ENCODE data around the gene IL25.
"Not testable (repeated sequence)": the region's sequence is repeated elsewhere in the genome, so short reads cannot be mapped to it uniquely, and the experiment has no call there.

Gene IL25

DNA sequence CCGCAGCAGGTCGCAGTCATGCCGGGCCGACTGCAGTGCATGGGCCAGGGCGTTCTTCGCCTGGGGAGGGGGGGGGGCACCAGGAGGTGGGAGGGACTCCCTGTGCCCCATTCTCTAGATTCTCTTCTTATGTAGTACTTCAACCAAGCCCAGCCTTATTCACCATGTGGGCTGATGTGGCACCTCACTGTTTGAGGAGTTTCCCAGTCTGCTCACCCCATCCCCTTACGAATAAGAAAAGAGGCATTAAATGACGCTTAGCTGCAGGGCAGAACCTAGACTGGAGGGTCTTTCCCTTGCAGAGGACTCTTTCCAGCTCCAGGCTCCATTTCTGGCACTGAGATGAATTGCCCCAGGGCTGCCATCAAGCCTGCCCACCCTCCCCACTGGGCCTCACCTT is 16.4 kb downstream of the IL25 start:
- no peak for DNase-seq (ENCODE audit: low read depth)

- no peak for DNase-seq (ENCODE audit: low read depth)
Observed at GRCh38 chr14:23389396-23389795, 16.8 kb downstream of the IL25 start.

DNA sequence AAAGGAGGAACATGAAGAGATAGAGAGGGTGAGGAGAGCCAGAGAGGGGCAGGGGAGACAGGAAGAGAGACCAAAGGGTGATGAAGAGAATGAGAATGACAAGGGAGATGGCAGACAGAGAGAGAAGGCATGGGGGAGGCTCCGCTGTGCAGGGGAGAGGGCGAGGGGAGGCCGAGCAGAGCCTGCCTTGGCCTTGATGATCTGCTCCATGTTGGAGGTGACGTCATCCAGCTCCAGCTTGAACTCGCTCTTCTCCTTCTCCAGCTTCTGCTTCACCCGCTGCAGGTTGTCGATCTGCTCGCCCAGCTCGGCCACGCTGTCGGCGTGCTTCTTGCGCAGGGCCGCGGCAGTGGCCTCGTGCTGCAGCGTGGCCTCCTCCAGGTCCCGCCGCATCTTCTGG is 17.3 kb downstream of the IL25 start:
- DNase-seq (ENCODE audit: low read depth): not testable (repeated sequence)

GRCh38 chr14:23392613-23393012 is 20.0 kb downstream of the IL25 start:
- DNase-seq (ENCODE audit: low read depth): no peak

- DNase-seq (ENCODE audit: low read depth): no peak
Observed at GRCh38 chr14:23396126-23396525, 23.5 kb downstream of the IL25 start.

DNA sequence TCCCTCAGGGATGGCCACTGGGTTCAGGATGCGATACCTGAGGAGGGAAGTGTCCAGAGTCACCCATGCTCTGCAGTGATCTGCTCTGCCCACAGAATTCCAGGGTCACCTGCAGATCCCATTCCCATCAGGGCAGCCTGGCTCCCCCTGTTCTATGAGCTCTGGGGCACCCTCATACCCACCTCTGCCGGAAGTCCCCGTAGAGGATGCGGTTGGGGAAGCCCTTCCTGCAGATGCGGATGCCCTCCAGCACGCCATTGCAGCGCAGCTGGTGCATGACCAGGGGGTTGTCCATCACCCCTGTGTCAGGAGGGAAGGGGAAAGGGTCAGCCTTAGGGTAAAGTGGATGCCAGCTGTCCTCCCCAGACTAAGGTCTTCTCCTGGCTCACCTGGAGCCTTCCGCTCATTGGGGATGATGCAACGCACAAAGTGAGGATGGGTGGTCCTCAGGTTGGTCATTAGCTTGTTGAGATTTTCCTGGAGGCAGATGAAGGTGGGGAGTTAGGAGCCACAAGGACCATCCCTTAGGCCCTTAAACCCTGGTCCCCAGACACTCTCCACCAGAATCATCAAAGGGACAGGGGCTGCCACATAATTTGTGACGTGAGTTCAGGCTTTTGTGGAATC is 24.3 kb downstream of the IL25 start:
- DNase-seq (ENCODE audit: low read depth): no peak

- no peak for DNase-seq (ENCODE audit: low read depth)
Observed at GRCh38 chr14:23398348-23398747, 25.7 kb downstream of the IL25 start.

GRCh38 chr14:23399136-23399535 is 26.5 kb downstream of the IL25 start:
- no peak for DNase-seq (ENCODE audit: low read depth)

- no peak for DNase-seq (ENCODE audit: low read depth)
Observed at GRCh38 chr14:23399591-23399990, 27.0 kb downstream of the IL25 start.

DNA sequence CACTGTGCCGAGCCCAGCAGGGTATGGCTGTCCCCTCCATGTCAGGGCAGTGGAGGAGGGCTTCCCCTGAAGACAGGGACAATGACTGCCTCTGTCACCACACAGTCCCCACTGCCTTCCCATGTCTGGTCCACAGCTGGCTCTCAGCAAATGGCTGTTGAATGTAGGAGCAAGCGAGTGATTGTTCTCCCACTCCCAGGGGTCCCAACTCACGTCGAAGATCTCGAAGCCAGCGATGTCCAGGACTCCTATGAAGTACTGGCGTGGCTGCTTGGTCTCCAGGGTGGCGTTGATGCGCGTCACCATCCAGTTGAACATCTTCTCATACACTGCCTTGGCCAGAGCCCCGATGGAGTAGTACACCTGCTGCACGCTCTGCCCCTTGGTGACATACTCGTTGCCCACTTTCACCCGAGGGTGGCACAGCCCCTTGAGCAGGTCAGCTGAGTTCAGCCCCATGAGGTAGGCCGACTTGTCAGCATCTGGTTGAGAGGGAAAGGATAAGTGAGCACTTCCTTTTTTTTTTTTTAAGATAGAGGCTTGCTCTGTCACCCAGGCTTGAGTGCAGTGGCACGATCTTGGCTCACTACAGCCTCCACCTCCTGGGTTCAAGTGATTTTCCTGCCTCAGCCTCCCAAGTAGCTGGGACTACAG is 28.0 kb downstream of the IL25 start:
- not testable (repeated sequence) for DNase-seq (ENCODE audit: low read depth)

DNA sequence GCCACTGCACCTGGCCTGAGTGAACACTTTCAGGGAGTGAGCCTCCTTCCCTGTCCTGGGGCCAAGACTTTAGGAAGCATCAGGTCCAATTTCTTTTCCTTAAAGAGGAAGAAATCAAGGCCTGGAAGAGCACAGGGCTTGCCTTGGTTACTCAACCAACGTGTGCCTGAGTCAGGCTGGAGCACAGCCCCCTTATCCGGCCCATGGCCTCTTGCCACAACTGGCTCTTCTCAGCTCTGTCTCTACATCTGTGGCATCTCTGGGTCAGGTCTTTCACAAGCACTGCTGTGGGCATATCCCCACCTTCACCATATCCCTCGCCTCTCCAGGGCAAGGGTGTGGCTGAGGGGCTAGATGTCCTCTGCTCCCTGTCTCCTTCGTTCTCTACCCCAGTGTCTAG is 28.7 kb downstream of the IL25 start:
- DNase-seq (ENCODE audit: low read depth): no peak

DNA sequence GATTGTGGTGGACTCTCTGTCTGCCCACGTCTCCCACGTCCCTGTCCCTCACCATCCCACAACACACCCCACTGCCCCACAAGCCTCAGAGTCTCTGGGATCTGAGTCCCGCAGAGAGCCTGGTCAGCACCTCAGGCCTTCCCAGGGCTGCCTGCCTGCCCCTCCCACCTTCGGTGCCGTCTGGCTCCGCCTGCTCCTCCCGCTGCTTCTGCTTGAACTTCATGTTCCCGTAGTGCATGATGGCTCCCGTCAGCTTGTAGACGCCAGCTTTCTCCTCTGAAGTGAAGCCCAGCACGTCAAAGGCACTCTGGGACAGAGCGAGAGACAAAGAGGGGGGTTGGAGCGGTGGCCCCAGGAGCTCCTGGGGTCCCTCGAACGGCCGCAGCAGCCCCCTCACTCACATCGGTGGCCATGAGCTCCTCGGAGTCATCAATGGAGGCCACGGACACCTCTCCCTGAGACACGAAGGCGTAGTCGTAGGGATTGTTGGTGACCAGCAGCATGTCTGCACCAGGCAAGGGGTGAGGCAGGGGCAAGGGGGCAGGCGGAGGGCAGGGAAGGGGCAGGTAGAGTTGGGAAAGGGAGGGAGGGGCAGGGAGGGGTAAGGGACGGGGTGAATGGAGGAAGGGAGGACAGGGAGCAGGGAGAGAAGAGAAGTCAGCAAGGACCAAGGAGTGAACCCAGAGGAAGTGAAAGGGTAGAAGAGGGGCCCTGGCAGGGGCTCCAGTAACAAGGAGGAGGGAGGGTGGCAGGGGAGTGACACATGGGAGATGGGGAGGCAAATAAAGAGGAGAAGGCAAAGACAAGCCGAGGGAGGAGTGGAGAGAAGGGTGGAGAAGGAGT is 29.9 kb downstream of the IL25 start:
- DNase-seq (ENCODE audit: low read depth): no peak

GRCh38 chr14:23403139-23403438 is 30.5 kb downstream of the IL25 start:
- no peak for DNase-seq (ENCODE audit: low read depth)

GRCh38 chr14:23403908-23404307 is 31.3 kb downstream of the IL25 start:
- DNase-seq (ENCODE audit: low read depth): no peak

GRCh38 chr14:23404331-23404900 is 31.8 kb downstream of the IL25 start:
- no peak for DNase-seq (ENCODE audit: low read depth)

- no peak for DNase-seq (ENCODE audit: low read depth)
Observed at GRCh38 chr14:23405096-23405495, 32.5 kb downstream of the IL25 start.

DNA sequence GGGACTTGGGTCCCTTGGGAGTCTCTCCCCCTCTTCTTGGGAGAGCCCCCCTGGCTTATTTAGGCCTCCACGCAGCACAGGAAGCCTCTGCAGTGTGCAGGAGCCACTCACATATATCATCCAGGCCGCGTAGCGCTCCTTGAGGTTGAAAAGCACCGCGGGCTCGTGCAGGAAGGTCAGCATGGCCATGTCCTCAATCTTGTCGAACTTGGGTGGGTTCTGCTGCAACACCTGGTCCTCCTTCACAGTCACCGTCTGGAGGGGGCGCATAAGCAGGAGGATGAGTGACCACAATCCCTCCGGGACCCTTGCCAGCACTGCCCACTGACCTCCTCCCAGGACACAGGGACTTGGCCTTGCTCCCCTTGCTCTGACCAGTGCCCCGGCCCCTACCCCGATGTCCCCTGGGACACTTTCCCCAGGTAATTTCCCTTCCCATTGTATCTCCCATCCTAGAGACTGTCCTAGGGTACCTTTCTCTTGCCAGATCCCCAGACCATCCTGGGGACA is 33.0 kb downstream of the IL25 start:
- DNase-seq (ENCODE audit: low read depth): no peak

GRCh38 chr14:23406244-23406643 is 33.6 kb downstream of the IL25 start:
- DNase-seq (ENCODE audit: low read depth): no peak

DNA sequence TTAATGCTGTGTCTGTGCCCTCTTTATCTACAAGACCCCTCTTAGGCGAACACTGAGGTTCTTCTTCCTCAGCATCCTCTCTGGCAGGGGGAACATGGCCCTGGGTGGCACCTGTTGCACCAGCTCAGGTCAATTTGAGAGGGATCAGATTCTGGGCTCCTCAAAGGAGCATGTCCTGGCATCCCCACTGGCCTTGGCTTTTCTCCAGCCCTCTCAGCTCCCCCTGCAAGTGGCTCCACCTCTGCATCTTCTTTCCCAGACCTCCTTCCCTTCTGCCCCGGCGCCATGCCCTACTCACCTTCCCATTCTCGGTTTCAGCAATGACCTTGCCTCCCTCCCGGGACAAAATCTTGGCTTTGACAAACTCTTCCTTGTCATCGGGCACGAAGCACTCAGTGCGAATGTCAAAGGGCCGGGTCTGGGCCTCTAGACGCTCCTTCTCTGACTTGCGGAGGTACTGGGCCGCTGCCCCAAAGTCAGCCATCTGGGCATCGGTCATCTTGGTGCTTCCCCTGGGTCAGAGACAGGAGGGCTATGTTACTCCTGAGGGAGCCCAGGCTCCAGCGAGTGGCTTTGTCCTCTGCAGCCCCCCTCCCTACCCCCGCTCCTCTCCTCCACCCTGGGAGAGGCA is 34.2 kb downstream of the IL25 start:
- no peak for DNase-seq (ENCODE audit: low read depth)

GRCh38 chr14:23407516-23408306 is 35.1 kb downstream of the IL25 start, which contains the start of gene MYH6:
Gene MYH6 (minus strand): TSS chr14:23408273. CDS start chr14:23407223, 1,050 bp downstream.
- no peak for DNase-seq (ENCODE audit: low read depth)

DNA sequence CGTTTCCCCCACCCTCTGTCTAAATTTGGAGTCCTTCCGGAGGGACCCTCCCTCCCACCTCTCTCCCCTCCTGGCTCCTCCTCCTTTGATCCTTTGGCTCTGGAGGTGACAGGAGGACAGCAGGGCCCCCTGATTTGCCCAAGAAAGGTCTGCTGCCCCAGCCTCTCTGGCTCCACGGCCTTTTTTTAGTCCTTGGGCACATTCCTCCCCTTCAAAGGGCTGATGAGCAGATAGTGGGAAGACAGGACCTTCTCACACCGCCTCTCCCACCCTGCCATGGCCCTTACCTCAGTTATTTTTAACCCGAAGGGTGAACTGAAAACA is 35.7 kb downstream of the IL25 start:
- DNase-seq (ENCODE audit: low read depth): no peak

DNA sequence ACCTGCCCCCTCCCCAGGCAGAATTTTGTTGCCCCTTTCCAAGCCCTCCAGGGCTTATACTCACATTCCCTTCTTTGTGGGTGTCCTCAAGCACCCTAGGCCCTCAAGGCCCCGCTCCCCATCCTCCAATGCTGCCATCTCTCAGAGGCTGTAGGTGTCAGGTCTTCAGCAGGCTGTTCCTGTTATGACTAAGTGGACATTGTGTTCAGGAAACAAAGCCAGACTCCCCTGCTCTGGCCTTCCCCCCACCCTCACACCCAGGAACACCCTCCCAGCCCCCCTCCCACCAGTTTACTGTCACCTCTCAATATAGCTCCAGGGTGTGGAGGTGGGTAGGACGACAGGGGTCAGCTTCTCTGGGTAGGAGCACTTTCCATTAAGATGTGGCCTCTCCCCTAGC is 36.9 kb downstream of the IL25 start:
- DNase-seq (ENCODE audit: low read depth): no peak
